Right lobe of liver (tissue), 6 donors: Measurements from ENCODE around the gene PAK4. TPM values are rescaled to one million over a fixed set of nuclear protein-coding genes. Genes with fewer than 3 reads are reported as not detected.

ENCODE experiments used
- ATAC-seq, 4 donors: fragments of 200-7000 bp; cut with Tn5 transposase; one replicate each; pipeline ENCODE4 v1.9.1; 2020; ENCODE audit warnings: mild to moderate bottlenecking in 4 of 4, moderate library complexity in 4 of 4
- DNase-seq, 3 donors: peaks; one replicate each; pipeline ENCODE4 v3.0.0-alpha.2; 2020
- H3K27ac ChIP-seq, 3 donors: fragments of 200-600 bp; one replicate each; pipeline ENCODE4 v1.8.0; 2022
- H3K27me3 ChIP-seq, 2 donors: fragments of 200-600 bp; one replicate each; pipeline ENCODE4 v1.8.0; 2022
- H3K36me3 ChIP-seq, 4 donors: fragments of 200-600 bp; sonication (generic) in 1 of 4; one replicate each; pipeline versions ENCODE4 v1.5.1 to v1.8.0; 2017 to 2022; ENCODE audit warnings: control low read depth in 1 of 4
- H3K4me1 ChIP-seq, 4 donors: fragments of 200-600 bp; sonication (generic) in 1 of 4; one replicate each; pipeline versions ENCODE4 v1.5.1 to v1.8.0; 2017 to 2022; ENCODE audit warnings: control low read depth in 1 of 4
- H3K4me3 ChIP-seq, 3 donors: fragments of 200-600 bp; one replicate each; pipeline ENCODE4 v1.8.0; 2022
- H3K9me3 ChIP-seq, 4 donors: fragments of 200-600 bp; sonication (generic) in 1 of 4; one replicate each; pipeline versions ENCODE4 v1.5.1 to v1.8.0; 2017 to 2022; ENCODE audit warnings: control low read depth in 1 of 4
- POLR2A ChIP-seq: fragments of 450-650 bp; IDR thresholded peaks from one replicate; pipeline ENCODE4 v1.6.1; 2017; ENCODE audit warnings: antibody characterized with exemption, mild to moderate bottlenecking
- WGBS: methylation state at CpG from one replicate; pipeline ENCODE4 v1.1.6; 2018; ENCODE audit warnings: low coverage, low lambda C conversion rate; ENCODE audit not compliant: insufficient coverage; ENCODE audit errors: missing lambda C conversion rate; 5-methylcytosine and 5-hydroxymethylcytosine counted together
- intact Hi-C, 2 donors: fragments of 100-400 bp; cut with DNase I; formaldehyde crosslinking; loops; one replicate each; pipeline versions ENCODE4 v1.11.2 to v1.14.1; 2022
- long read RNA-seq: library from polyadenylated mRNA; unstranded; transcript quantifications from one replicate; pipeline ENCODE4 v2.0.0, GENCODE V29; 2019
- total RNA-seq, 6 experiments: library from RNA; depleted of rRNA in 2 of 6; stranded (reverse); fragments of >200 nt in 2 of 6; fragmentation: NEBNext Ultra II Directional in 3 of 6; extraction: Animal tissue kit (Norgen Biotek cat#: 25700) in 3 of 6; gene quantifications; one replicate each; pipeline versions ENCODE4 v1.1.0 to v1.2.4, GENCODE V29; 2016 to 2023
- TF ChIP-seq, protein P1 (sequence below), 4 donors: fragments of 200-600 bp in 3 of 4; fragments of 450-650 bp in 1 of 4; IDR thresholded peaks; one replicate each; pipeline versions ENCODE4 v1.5.1 to v1.8.0; 2016 to 2022; ENCODE audit warnings: antibody characterized with exemption in 4 of 4, mild to moderate bottlenecking in 2 of 4
- donor health status: DM: no; HTN: yes; CAD: no.
- donor health status: DM: no; HTN: no; CAD: no.
- donor health status: DM: no; HTN: no; CAD: no.
- donor health status: DM: no; HTN: yes; CAD: no.
- donor health status: DM: no; HTN: yes; CAD: no.

PAK4 gene
- 10 to 100 TPM; 11.4 to 16.6 (median 14.7) TPM for total RNA-seq
- long read RNA-seq, partial matches to known transcripts, result 0 of 1 reads
- long read RNA-seq, other reads (novel, unspliced or antisense), result 1 of 1 reads

DNA sequence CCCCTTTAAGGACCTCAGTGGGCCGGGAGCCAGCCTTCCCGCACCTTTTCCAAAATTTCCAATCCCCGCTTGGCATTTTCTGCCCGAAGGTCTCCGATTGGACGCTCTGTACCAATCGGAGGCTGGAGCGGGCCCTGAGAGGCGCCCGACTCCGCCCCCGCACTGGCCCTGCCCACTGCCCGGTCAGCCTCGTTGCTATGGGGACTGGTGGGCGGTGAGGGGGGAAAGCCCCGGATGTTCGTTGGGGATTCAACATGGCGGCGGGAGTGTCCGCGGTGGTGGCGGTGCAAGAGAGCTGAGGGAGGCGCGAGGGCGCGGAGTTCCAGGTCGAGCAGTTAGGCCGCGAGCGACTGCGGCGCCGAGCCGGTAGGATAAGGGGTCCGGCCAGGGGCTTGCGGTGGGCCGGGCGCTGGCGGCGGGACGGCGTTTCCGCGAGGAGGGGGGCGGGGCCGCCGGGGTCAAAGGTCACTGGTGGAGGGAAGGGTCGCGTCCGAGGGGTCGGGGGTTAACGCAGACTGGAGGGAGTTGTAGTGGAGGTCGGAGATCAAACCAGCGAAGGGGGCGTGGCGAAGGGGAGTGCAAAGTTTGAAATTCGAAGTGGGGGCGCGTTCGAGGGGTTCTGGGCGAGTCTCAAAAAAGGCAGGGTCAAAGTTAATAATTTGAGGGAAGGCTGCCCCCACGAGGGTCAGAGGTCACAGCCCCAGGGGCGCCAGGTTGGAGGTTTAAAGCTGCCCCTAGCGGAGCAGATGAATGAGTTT lies at the start of gene PAK4:
Gene PAK4 (plus strand): TSS at position 233 of the 758 bp plus-strand sequence. CDS start 43,768 bp downstream, outside the sequence.
- intact Hi-C loops, result no loop called here
- under 1% methylated on average over 45 of the region's 64 CpGs for WGBS
- Histone ChIP-seq H3K27me3 (no peaks in the 10 kb centered on the region), H3K4me3 (peak within 1 kb of the TSS; percentile 85 to 94 (median 89)), H3K27ac (peak within 1 kb of the TSS; percentile 69 to 84 (median 83)), H3K36me3 (no peaks in the 10 kb centered on the region), H3K9me3 (no peaks in the 10 kb centered on the region), H3K4me1 (peaks cover 0 to 32% (median 15%) of the 10 kb centered on the region in 4 donors)
- peak; percentile 91 to 95 (median 93) for ATAC-seq
- TF ChIP-seq, protein P1, sequence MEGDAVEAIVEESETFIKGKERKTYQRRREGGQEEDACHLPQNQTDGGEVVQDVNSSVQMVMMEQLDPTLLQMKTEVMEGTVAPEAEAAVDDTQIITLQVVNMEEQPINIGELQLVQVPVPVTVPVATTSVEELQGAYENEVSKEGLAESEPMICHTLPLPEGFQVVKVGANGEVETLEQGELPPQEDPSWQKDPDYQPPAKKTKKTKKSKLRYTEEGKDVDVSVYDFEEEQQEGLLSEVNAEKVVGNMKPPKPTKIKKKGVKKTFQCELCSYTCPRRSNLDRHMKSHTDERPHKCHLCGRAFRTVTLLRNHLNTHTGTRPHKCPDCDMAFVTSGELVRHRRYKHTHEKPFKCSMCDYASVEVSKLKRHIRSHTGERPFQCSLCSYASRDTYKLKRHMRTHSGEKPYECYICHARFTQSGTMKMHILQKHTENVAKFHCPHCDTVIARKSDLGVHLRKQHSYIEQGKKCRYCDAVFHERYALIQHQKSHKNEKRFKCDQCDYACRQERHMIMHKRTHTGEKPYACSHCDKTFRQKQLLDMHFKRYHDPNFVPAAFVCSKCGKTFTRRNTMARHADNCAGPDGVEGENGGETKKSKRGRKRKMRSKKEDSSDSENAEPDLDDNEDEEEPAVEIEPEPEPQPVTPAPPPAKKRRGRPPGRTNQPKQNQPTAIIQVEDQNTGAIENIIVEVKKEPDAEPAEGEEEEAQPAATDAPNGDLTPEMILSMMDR (IDR thresholded peaks at IDR 0.05), result peak in 1 of 4 donors; percentile 5
- peak; percentile 65 for TF ChIP-seq POLR2A
- DNase-seq, result peak; percentile 98 to 99 (median 98)

- 44% methylated on average over 5 of the region's 11 CpGs for WGBS
- no peaks in the 10 kb centered on the region for H3K27me3 ChIP-seq
- H3K9me3 ChIP-seq, result no peaks in the 10 kb centered on the region
- intact Hi-C loops, result no loop called here
- H3K4me1 ChIP-seq, result no peaks in the 10 kb centered on the region
- DNase-seq (no peak), ATAC-seq (no peak)
- no peaks in the 10 kb centered on the region for H3K36me3 ChIP-seq
- TF ChIP-seq, protein P1 (IDR thresholded peaks at IDR 0.05), result no peak
- no peak for TF ChIP-seq POLR2A
- H3K27ac ChIP-seq, result no peak overlapping the region
- H3K4me3 ChIP-seq, result no peak overlapping the region
Observed at GRCh38 chr19:39077323-39077722, 48.3 kb upstream of the PAK4 start.

DNA sequence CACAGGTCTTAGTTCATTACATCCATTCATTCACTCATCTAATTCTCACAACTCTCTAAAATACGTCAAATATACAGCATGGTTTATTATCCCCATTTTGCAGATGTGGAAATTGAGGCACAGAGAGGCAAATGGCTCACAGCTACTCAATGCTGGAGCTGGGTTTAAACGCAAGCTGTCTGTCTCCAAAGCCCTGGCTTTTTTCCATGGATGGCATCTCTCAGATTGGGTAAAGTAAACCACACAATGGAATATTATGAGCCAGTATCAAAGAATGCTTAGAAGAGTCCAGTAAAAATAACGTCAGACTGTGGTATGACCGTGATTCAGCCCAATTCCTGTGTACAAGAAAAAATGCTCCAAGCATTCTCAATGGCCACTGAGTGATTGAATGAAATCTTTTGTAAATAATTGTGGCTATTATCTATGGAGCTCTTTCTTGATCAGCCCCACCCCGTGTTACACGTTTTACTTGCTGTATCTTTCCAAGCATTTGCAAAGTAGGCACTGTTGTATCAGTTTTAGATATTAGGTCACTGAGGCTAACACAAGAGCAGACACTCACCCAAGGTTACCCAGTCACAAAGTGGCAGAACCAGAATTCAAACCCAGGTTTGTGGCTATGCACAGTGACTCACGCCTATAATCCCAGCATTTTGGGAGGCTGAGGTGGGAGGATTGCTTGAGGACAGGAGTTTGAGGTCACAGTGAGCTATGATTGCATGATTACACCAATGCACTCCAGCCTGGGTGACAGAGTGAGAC lies 47.0 kb upstream of the PAK4 start:
- intact Hi-C loops, result no loop called here
- Histone ChIP-seq H3K4me1 (no peaks in the 10 kb centered on the region), H3K27me3 (no peaks in the 10 kb centered on the region), H3K4me3 (no peak overlapping the region), H3K36me3 (no peaks in the 10 kb centered on the region), H3K9me3 (no peaks in the 10 kb centered on the region), H3K27ac (no peak overlapping the region)
- ATAC-seq, result no peak
- DNase-seq, result no peak
- TF ChIP-seq, protein P1 (IDR thresholded peaks at IDR 0.05), result no peak
- TF ChIP-seq POLR2A, result no peak
- 47% methylated on average over 7 of the region's 7 CpGs for WGBS

DNA sequence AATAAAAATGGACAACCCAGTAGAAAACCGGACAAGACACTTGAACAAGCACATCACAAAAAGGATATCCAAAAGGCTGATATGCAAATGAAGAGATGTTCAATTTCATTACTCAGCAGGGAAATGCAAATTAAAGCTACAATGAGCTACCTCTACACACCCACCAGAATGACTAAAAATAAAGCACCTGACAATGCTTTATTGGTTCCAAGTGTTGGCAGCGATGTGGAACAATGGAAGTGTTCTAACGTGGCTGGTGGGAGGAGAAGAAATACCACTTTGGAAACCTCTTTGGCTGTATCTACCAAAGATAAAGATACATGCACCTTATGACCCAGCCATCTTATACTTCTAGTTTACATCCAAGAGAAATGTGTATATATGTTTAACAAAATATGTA lies 45.2 kb upstream of the PAK4 start:
- Histone ChIP-seq H3K27me3 (no peaks in the 10 kb centered on the region), H3K4me3 (no peak overlapping the region), H3K9me3 (no peaks in the 10 kb centered on the region), H3K4me1 (no peaks in the 10 kb centered on the region), H3K36me3 (no peaks in the 10 kb centered on the region), H3K27ac (no peak overlapping the region)
- DNase-seq (no peak), ATAC-seq (no peak)
- WGBS, result 57% methylated on average over 3 of the region's 3 CpGs
- TF ChIP-seq, protein P1 (IDR thresholded peaks at IDR 0.05), result no peak
- TF ChIP-seq POLR2A, result no peak
- intact Hi-C loops, result no loop called here
